ENCODE measurements around the gene TAS2R30. TPM values are rescaled to one million over a fixed set of nuclear protein-coding genes. Genes with fewer than 3 reads are reported as not detected.

The TAS2R30 gene
- total and polyA plus RNA-seq, 9 of the 15 experiments (the other 6 are each of a cell fraction or from before 2014, with no cell fraction given): 0.11 to 4.0 (median 0.99) TPM; not detected in 3

GRCh38 chr12:11171145-11171968 is 36.9 kb upstream of the TAS2R30 start, which contains the start of gene SMIM10L1 (continued):
- TF ChIP-seq STAT5B (CRISPR knock-in tag; IDR thresholded peaks at IDR 0.05) (no peak), FOXM1 (IDR thresholded peaks at IDR 0.05; ENCODE audit: low read depth) (no peak), FOXM1 (CRISPR knock-in tag; IDR thresholded peaks at IDR 0.05; ENCODE audit: low read depth) (no peak), CBFA2T3 (IDR thresholded peaks at IDR 0.05) (no peak), MEF2D (tag; conservative IDR thresholded peaks at IDR 0.05; ENCODE audit: low read depth) (no peak), ETS1 (conservative IDR thresholded peaks at IDR 0.05; ENCODE audit: control insufficient read depth, low read depth, low read length) (peak; percentile 52; the same call in 1 of the 2 replicates), TEAD1 (CRISPR knock-in tag; IDR thresholded peaks at IDR 0.05) (peak; percentile 30 to 45; a peak in 1 of 4 replicates), DPF2 (IDR thresholded peaks at IDR 0.05) (no peak), E2F3 (CRISPR knock-in tag; IDR thresholded peaks at IDR 0.05) (no peak), GABPB1 (CRISPR knock-in tag; IDR thresholded peaks at IDR 0.05) (peak; percentile 67), MCM2 (IDR thresholded peaks at IDR 0.05; ENCODE audit: low read depth) (no peak), ESRRB (CRISPR knock-in tag; IDR thresholded peaks at IDR 0.05; ENCODE audit: borderline replicate concordance) (no peak), ZNF785 (CRISPR knock-in tag; IDR thresholded peaks at IDR 0.05) (no peak), ZNF197 (CRISPR knock-in tag; IDR thresholded peaks at IDR 0.05; ENCODE audit: low read depth) (no peak), MAFF (IDR thresholded peaks at IDR 0.05; ENCODE audit: low read length) (no peak; the same call in 1 of the 2 replicates)
- TF ChIP-seq, protein P1, sequence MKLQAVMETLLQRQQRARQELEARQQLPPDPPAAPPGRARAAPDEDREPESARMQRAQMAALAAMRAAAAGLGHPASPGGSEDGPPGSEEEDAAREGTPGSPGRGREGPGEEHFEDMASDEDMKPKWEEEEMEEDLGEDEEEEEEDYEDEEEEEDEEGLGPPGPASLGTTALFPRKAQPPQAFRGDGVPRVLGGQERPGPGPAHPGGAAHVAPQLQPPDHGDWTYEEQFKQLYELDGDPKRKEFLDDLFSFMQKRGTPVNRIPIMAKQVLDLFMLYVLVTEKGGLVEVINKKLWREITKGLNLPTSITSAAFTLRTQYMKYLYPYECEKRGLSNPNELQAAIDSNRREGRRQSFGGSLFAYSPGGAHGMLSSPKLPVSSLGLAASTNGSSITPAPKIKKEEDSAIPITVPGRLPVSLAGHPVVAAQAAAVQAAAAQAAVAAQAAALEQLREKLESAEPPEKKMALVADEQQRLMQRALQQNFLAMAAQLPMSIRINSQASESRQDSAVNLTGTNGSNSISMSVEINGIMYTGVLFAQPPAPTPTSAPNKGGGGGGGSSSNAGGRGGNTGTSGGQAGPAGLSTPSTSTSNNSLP (IDR thresholded peaks at IDR 0.05; ENCODE audit: borderline replicate concordance, low read depth, low read length): no peak
- TF ChIP-seq, protein P2, sequence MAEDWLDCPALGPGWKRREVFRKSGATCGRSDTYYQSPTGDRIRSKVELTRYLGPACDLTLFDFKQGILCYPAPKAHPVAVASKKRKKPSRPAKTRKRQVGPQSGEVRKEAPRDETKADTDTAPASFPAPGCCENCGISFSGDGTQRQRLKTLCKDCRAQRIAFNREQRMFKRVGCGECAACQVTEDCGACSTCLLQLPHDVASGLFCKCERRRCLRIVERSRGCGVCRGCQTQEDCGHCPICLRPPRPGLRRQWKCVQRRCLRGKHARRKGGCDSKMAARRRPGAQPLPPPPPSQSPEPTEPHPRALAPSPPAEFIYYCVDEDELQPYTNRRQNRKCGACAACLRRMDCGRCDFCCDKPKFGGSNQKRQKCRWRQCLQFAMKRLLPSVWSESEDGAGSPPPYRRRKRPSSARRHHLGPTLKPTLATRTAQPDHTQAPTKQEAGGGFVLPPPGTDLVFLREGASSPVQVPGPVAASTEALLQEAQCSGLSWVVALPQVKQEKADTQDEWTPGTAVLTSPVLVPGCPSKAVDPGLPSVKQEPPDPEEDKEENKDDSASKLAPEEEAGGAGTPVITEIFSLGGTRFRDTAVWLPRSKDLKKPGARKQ (CRISPR knock-in tag; IDR thresholded peaks at IDR 0.05): no peak
- TF ChIP-seq, protein P3, sequence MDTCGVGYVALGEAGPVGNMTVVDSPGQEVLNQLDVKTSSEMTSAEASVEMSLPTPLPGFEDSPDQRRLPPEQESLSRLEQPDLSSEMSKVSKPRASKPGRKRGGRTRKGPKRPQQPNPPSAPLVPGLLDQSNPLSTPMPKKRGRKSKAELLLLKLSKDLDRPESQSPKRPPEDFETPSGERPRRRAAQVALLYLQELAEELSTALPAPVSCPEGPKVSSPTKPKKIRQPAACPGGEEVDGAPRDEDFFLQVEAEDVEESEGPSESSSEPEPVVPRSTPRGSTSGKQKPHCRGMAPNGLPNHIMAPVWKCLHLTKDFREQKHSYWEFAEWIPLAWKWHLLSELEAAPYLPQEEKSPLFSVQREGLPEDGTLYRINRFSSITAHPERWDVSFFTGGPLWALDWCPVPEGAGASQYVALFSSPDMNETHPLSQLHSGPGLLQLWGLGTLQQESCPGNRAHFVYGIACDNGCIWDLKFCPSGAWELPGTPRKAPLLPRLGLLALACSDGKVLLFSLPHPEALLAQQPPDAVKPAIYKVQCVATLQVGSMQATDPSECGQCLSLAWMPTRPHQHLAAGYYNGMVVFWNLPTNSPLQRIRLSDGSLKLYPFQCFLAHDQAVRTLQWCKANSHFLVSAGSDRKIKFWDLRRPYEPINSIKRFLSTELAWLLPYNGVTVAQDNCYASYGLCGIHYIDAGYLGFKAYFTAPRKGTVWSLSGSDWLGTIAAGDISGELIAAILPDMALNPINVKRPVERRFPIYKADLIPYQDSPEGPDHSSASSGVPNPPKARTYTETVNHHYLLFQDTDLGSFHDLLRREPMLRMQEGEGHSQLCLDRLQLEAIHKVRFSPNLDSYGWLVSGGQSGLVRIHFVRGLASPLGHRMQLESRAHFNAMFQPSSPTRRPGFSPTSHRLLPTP (IDR thresholded peaks at IDR 0.05; ENCODE audit: borderline replicate concordance, extremely low read depth, insufficient read length): no peak
